ENCODE results near the gene MYL5.

The MYL5 gene

DNA sequence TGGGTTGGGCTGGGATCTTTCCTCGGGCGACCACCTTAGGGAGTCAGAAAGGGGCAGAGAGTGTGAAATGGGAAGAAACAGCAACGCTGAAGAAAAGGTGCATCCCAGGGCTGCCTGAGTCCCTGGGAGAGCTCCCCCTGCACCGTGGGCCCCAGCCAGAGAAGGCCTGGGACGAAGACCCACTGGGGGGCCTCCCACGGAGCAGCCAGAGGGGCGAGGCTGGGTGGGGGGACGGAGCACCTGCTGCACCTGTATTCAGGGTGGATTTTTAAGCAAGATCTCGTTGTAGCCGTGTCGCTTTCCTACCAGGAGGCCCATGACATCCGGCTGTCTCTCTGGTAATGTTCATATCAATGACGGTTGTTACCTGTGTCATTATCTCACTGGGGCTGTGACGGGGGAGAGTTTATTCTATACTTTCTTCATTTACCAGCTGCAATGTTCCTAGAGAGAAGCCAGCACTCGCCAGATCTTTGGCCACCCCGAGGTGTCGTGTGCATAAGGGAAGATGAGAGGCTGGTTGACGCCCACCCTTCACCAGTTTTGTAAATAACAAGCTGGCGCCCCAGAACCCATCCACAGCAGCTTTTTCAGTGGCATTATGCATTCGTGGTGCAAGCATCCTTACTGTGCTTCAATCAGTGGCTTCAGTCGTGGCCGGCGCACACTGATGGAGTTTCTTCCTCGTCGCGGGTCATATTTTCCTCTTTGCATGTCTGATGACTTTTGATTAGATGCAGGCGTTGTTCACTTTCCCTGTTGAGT, 25.7 kb downstream of the MYL5 start:
- Histone ChIP-seq H2AFZ (ENCODE audit: low read depth, low read length, severe bottlenecking) (no peak overlapping the region), H3K9me2 (replicated peaks; ENCODE audit: insufficient read depth, low read length) (no peaks in the 10 kb centered on the region), H4K20me1 (ENCODE audit: low read depth, low read length) (no peaks in the 10 kb centered on the region), H3K36me3 (ENCODE audit: low read length) (no peaks in the 10 kb centered on the region), H3K27ac (ENCODE audit: low read depth, low read length) (peak overlapping the region; percentile 80), H3K4me3 (ENCODE audit: insufficient read depth, low read length, poor library complexity, severe bottlenecking) (peak overlapping the region; percentile 12), H3K27me3 (ENCODE audit: low read length) (no peaks in the 10 kb centered on the region), H3K4me2 (ENCODE audit: low read depth, low read length, poor library complexity, severe bottlenecking) (peak overlapping the region; percentile 53), H3K9ac (ENCODE audit: low read length) (peak overlapping the region; percentile 33; the same call in 1 of the 2 replicates), H3F3A (ENCODE audit: insufficient read depth) (peaks cover 29% of the 10 kb centered on the region), H3K79me2 (ENCODE audit: insufficient read depth, low read length) (no peaks in the 10 kb centered on the region), H3K9me3 (ENCODE audit: insufficient read depth, low read length) (no peaks in the 10 kb centered on the region)
- TF ChIP-seq EZH2phosphoT487 (conservative IDR thresholded peaks at IDR 0.05; ENCODE audit: low read length): no peak
- TF ChIP-seq, protein P1, sequence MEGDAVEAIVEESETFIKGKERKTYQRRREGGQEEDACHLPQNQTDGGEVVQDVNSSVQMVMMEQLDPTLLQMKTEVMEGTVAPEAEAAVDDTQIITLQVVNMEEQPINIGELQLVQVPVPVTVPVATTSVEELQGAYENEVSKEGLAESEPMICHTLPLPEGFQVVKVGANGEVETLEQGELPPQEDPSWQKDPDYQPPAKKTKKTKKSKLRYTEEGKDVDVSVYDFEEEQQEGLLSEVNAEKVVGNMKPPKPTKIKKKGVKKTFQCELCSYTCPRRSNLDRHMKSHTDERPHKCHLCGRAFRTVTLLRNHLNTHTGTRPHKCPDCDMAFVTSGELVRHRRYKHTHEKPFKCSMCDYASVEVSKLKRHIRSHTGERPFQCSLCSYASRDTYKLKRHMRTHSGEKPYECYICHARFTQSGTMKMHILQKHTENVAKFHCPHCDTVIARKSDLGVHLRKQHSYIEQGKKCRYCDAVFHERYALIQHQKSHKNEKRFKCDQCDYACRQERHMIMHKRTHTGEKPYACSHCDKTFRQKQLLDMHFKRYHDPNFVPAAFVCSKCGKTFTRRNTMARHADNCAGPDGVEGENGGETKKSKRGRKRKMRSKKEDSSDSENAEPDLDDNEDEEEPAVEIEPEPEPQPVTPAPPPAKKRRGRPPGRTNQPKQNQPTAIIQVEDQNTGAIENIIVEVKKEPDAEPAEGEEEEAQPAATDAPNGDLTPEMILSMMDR (IDR thresholded peaks at IDR 0.05; ENCODE audit: insufficient read depth, low read length, poor library complexity, severe bottlenecking): no peak

DNA sequence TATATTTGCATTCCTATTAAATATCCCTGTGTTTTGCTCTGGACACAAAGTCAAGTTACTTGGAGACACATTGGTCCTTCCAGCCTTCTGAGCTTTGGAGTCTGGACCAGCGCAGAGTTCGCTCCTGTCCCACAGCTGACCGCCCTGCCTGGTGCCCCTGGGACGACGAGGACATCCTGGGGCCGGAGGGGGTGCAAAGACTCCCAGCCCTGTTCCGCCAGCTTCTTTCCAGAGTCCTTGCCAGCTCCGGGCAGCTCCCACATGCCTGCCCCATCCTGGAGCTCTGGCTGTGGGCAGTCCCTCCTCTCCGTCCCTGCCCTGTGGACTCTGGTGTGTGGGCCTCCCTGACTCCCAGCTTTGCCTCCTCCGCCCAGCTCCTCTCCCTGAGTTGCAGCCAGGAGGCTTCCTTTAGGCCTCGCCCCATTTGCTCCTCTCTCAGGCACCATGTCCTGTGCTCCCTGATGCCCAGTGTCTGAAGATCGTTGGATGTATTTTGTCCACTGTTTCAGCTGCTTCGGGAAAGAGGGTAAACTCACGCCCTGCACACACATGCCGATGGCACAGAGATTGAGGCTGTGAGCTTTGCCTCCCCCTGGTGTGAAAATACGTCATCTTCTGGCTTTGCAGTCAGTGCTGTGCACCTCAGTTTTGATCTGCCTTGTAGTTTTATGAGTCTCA, 26.4 kb downstream of the MYL5 start:
- no peaks in the 10 kb centered on the region for H3K36me3 ChIP-seq (ENCODE audit: low read length)
- H3K27ac ChIP-seq (ENCODE audit: low read depth, low read length): peak overlapping the region; percentile 80; the same call in 1 of the 2 replicates
- no peak overlapping the region for H3K9ac ChIP-seq (ENCODE audit: low read length)
- no peak overlapping the region for H2AFZ ChIP-seq (ENCODE audit: low read depth, low read length, severe bottlenecking)
- peaks cover under 1% of the 10 kb centered on the region for H3K79me2 ChIP-seq (ENCODE audit: insufficient read depth, low read length)
- TF ChIP-seq, protein P1 (IDR thresholded peaks at IDR 0.05; ENCODE audit: insufficient read depth, low read length, poor library complexity, severe bottlenecking): no peak
- TF ChIP-seq EZH2phosphoT487 (conservative IDR thresholded peaks at IDR 0.05; ENCODE audit: low read length): no peak
- H3K9me3 ChIP-seq (ENCODE audit: insufficient read depth, low read length): no peaks in the 10 kb centered on the region
- no peak overlapping the region for H3K4me3 ChIP-seq (ENCODE audit: insufficient read depth, low read length, poor library complexity, severe bottlenecking)
- peaks cover 29% of the 10 kb centered on the region for H3F3A ChIP-seq (ENCODE audit: insufficient read depth)
- no peaks in the 10 kb centered on the region for H3K27me3 ChIP-seq (ENCODE audit: low read length)
- no peaks in the 10 kb centered on the region for H4K20me1 ChIP-seq (ENCODE audit: low read depth, low read length)
- H3K9me2 ChIP-seq (replicated peaks; ENCODE audit: insufficient read depth, low read length): no peaks in the 10 kb centered on the region
- H3K4me2 ChIP-seq (ENCODE audit: low read depth, low read length, poor library complexity, severe bottlenecking): no peak overlapping the region

DNA sequence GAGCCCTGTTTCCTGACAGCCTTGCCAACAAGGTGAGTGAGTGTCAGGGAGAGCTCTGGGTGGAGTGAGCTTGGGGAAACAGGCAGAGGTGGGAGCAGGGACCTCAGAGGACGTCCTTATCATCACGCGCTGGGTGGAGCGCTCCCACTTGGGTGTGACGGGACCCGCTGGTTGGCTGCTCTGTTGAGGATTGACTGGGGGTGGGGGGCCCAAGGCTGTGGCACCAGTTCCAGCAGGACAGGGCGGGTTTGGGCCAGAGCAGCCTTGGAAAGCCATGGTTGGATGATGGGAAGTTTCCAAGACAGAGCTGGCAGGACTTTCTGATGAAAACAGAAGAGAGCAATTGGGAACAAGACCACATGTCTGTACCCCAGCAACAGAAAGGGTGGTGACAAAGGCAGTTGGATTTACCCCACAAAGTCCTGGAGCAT, 28.3 kb downstream of the MYL5 start:
- Histone ChIP-seq H3K9me3 (ENCODE audit: insufficient read depth, low read length) (no peaks in the 10 kb centered on the region), H4K20me1 (ENCODE audit: low read depth, low read length) (no peaks in the 10 kb centered on the region), H3K27me3 (ENCODE audit: low read length) (no peaks in the 10 kb centered on the region), H3K36me3 (ENCODE audit: low read length) (no peaks in the 10 kb centered on the region), H3K9ac (ENCODE audit: low read length) (no peak overlapping the region), H2AFZ (ENCODE audit: low read depth, low read length, severe bottlenecking) (no peak overlapping the region), H3K4me2 (ENCODE audit: low read depth, low read length, poor library complexity, severe bottlenecking) (no peak overlapping the region), H3K4me3 (ENCODE audit: insufficient read depth, low read length, poor library complexity, severe bottlenecking) (no peak overlapping the region), H3K27ac (ENCODE audit: low read depth, low read length) (no peak overlapping the region), H3K9me2 (replicated peaks; ENCODE audit: insufficient read depth, low read length) (no peaks in the 10 kb centered on the region), H3K79me2 (ENCODE audit: insufficient read depth, low read length) (peaks cover 18% of the 10 kb centered on the region), H3F3A (ENCODE audit: insufficient read depth) (peaks cover 24% of the 10 kb centered on the region)
- TF ChIP-seq, protein P1 (IDR thresholded peaks at IDR 0.05; ENCODE audit: insufficient read depth, low read length, poor library complexity, severe bottlenecking): no peak
- TF ChIP-seq EZH2phosphoT487 (conservative IDR thresholded peaks at IDR 0.05; ENCODE audit: low read length): no peak
